ENCODE measurements around the gene FNBP1.

DNA sequence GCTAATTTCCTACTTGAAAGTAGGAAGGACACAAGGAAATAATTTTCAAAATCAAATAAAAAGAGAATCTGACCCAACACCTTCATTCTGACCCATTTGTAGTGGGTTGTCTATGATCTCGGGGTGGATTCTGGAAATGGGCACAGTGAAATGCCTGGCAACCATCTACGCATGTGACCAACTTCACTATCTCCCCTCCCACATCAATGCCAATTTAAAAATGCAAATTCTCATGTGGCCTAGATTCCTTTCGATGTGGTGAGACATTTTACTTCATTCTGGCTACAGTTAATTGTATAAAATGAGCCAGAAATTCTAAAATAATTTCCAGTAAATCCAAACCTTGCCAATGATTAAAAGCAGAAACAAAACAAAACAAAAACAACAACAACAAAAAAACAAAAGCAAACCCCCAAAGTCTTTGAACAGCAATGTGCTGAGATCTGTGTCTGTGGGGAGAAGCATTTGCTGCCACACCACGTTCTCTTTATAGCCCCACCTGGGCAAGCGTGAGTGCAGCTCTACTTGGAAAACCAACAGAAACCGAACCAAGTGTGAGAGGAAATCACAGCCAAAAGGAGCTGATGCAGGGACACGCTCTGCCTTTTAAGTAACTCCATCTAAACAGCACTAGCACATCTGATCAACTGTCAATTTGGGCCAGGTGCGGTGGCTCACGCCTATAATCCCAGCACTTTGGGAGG, 148.7 kb downstream of the FNBP1 start:
- TF ChIP-seq, protein P1, sequence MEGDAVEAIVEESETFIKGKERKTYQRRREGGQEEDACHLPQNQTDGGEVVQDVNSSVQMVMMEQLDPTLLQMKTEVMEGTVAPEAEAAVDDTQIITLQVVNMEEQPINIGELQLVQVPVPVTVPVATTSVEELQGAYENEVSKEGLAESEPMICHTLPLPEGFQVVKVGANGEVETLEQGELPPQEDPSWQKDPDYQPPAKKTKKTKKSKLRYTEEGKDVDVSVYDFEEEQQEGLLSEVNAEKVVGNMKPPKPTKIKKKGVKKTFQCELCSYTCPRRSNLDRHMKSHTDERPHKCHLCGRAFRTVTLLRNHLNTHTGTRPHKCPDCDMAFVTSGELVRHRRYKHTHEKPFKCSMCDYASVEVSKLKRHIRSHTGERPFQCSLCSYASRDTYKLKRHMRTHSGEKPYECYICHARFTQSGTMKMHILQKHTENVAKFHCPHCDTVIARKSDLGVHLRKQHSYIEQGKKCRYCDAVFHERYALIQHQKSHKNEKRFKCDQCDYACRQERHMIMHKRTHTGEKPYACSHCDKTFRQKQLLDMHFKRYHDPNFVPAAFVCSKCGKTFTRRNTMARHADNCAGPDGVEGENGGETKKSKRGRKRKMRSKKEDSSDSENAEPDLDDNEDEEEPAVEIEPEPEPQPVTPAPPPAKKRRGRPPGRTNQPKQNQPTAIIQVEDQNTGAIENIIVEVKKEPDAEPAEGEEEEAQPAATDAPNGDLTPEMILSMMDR (conservative IDR thresholded peaks at IDR 0.05 in 1 of 2, IDR thresholded peaks at IDR 0.05 in 1 of 2; ENCODE audit: low read depth in 1 of 2, low read length in 2 of 2) = no peak
- no peak for TF ChIP-seq EZH2 (IDR thresholded peaks at IDR 0.05; ENCODE audit: low read length, missing control alignments)

Data from fibroblast of lung (primary cell).